HCEC 1CT (cell line): ENCODE measurements around the gene TMEM150C.

ENCODE experiments used
- DNase-seq: peaks from one replicate; pipeline ENCODE4 v3.0.0-alpha.2; 2017

TMEM150C gene

GRCh38 chr4:82561786-82562563 is at the start of gene TMEM150C:
TSS of gene TMEM150C (minus strand) at chr4:82561988. CDS start at chr4:82504657, 57,331 bp downstream.
- DNase-seq, result no peak

GRCh38 chr4:82611527-82611926 is 49.7 kb upstream of the TMEM150C start:
- no peak for DNase-seq

- no peak for DNase-seq
These were observed 48.3 kb upstream of the TMEM150C start for GRCh38 chr4:82610041-82610440.

GRCh38 chr4:82606622-82607021 is 44.8 kb upstream of the TMEM150C start:
- no peak for DNase-seq

GRCh38 chr4:82604522-82604921 is 42.7 kb upstream of the TMEM150C start:
- no peak for DNase-seq

GRCh38 chr4:82601242-82602015 is 39.6 kb upstream of the TMEM150C start:
- no peak for DNase-seq

- DNase-seq, result no peak
These were observed 37.5 kb upstream of the TMEM150C start for GRCh38 chr4:82599336-82599735.

- DNase-seq, result no peak
These were observed 32.7 kb upstream of the TMEM150C start for GRCh38 chr4:82594456-82594855.

GRCh38 chr4:82593411-82593810 is 31.6 kb upstream of the TMEM150C start:
- DNase-seq, result no peak

- DNase-seq, result no peak
These were observed 30.9 kb upstream of the TMEM150C start for GRCh38 chr4:82592639-82593038.

- no peak for DNase-seq
These were observed 29.8 kb upstream of the TMEM150C start for GRCh38 chr4:82591592-82591991.

- no peak for DNase-seq
These were observed 28.0 kb upstream of the TMEM150C start for GRCh38 chr4:82589756-82590155.

GRCh38 chr4:82588771-82589270 is 27.0 kb upstream of the TMEM150C start:
- no peak for DNase-seq

GRCh38 chr4:82587826-82588540 is 26.2 kb upstream of the TMEM150C start:
- DNase-seq, result no peak

GRCh38 chr4:82585690-82586435 is 24.1 kb upstream of the TMEM150C start:
- DNase-seq, result no peak

- no peak for DNase-seq
These were observed 23.1 kb upstream of the TMEM150C start for GRCh38 chr4:82584931-82585330.

- DNase-seq, result no peak
These were observed 22.3 kb upstream of the TMEM150C start for GRCh38 chr4:82583897-82584587.

- DNase-seq, result no peak
These were observed 18.1 kb upstream of the TMEM150C start for GRCh38 chr4:82579932-82580331.

- DNase-seq, result peak; percentile 2
These were observed 17.1 kb upstream of the TMEM150C start for GRCh38 chr4:82578935-82579334.

GRCh38 chr4:82577451-82577850 is 15.7 kb upstream of the TMEM150C start:
- no peak for DNase-seq

GRCh38 chr4:82569727-82570126 is 7.9 kb upstream of the TMEM150C start:
- no peak for DNase-seq

- no peak for DNase-seq
These were observed 7.3 kb upstream of the TMEM150C start for GRCh38 chr4:82569076-82569475.
